HepG2 (cell line): ENCODE data around the gene VPS29. TPM values are rescaled to one million over a fixed set of nuclear protein-coding genes. Genes with fewer than 3 reads are reported as not detected.

Experiments used
- AGO1 ChIP-seq: fragments of 200-400 bp; formaldehyde crosslinking; IDR thresholded peaks from 2 replicates; pipeline ENCODE4 v1.6.1; 2017; ENCODE audit warnings: mild to moderate bottlenecking, low read depth, low read length, moderate library complexity; ENCODE audit not compliant: poor library complexity, severe bottlenecking
- CAMTA2 ChIP-seq: sonication (generic); formaldehyde crosslinking; IDR thresholded peaks from 2 replicates; pipeline ENCODE4 v1.4.0; 2020; ENCODE audit warnings: mild to moderate bottlenecking, missing genetic modification reagents, borderline replicate concordance
- CENPBD1 ChIP-seq: sonication (generic); formaldehyde crosslinking; IDR thresholded peaks from 2 replicates; pipeline ENCODE4 v1.8.0; 2022; ENCODE audit warnings: missing genetic modification reagents, low read depth, mild to moderate bottlenecking, borderline replicate concordance
- EP300 ChIP-seq, 3 experiments: sonication (generic) in 1 of 3; formaldehyde crosslinking in 1 of 3; IDR thresholded peaks; 2 replicates each; pipeline versions ENCODE4 v1.5.1 to v1.6.1; 2011 to 2020; ENCODE audit warnings: low read depth in 2 of 3, low read length in 2 of 3, borderline replicate concordance in 1 of 3, improper control_type of control experiment in 1 of 3, mild to moderate bottlenecking in 1 of 3, missing genetic modification reagents in 1 of 3, moderate library complexity in 1 of 3
- ETV6 ChIP-seq: sonication (generic); formaldehyde crosslinking; conservative IDR thresholded peaks from 2 replicates; pipeline ENCODE4 v1.4.0; 2020; ENCODE audit warnings: missing genetic modification reagents
- FOXO1 ChIP-seq: sonication (generic); formaldehyde crosslinking; IDR thresholded peaks from 2 replicates; pipeline ENCODE4 v1.4.0; 2020; ENCODE audit warnings: missing genetic modification reagents
- HNRNPLL ChIP-seq: fragments of 200-400 bp; formaldehyde crosslinking; IDR thresholded peaks from 2 replicates; pipeline ENCODE4 v1.6.1; 2017; ENCODE audit warnings: mild to moderate bottlenecking, low read depth, low read length; ENCODE audit not compliant: poor library complexity, severe bottlenecking
- ISL2 ChIP-seq: sonication (generic); formaldehyde crosslinking; IDR thresholded peaks from 2 replicates; pipeline ENCODE4 v1.5.0; 2020; ENCODE audit warnings: missing genetic modification reagents
- KDM5B ChIP-seq: sonication (generic); formaldehyde crosslinking; IDR thresholded peaks from 2 replicates; pipeline ENCODE4 v1.4.0; 2020; ENCODE audit warnings: missing genetic modification reagents, mild to moderate bottlenecking, borderline replicate concordance
- MEF2D ChIP-seq: sonication (generic); formaldehyde crosslinking; IDR thresholded peaks from 2 replicates; pipeline ENCODE4 v1.5.1; 2020; ENCODE audit warnings: mild to moderate bottlenecking, missing genetic modification reagents
- MLLT10 ChIP-seq: sonication (generic); formaldehyde crosslinking; IDR thresholded peaks from 2 replicates; pipeline ENCODE4 v1.4.0; 2020; ENCODE audit warnings: missing genetic modification reagents
- NFRKB ChIP-seq: fragments of 450-650 bp; IDR thresholded peaks from 2 replicates; pipeline ENCODE4 v1.6.1; 2017
- NR2F6 ChIP-seq, 2 experiments: IDR thresholded peaks; 2 replicates each; pipeline ENCODE4 v1.6.1; 2016; ENCODE audit warnings: antibody characterized with exemption in 1 of 2, mild to moderate bottlenecking in 1 of 2
- SNAPC5 ChIP-seq: sonication (generic); formaldehyde crosslinking; IDR thresholded peaks from 2 replicates; pipeline ENCODE4 v1.8.1; 2023; ENCODE audit warnings: mild to moderate bottlenecking, missing genetic modification reagents, borderline replicate concordance
- TIGD3 ChIP-seq: sonication (generic); formaldehyde crosslinking; IDR thresholded peaks from 2 replicates; pipeline ENCODE4 v1.5.1; 2020; ENCODE audit warnings: mild to moderate bottlenecking, missing genetic modification reagents, borderline replicate concordance
- ZNF318 ChIP-seq: sonication (generic); formaldehyde crosslinking; IDR thresholded peaks from 2 replicates; pipeline ENCODE4 v1.4.0; 2020; ENCODE audit warnings: mild to moderate bottlenecking, missing genetic modification reagents
- ZNF557 ChIP-seq: sonication (generic); formaldehyde crosslinking; IDR thresholded peaks from 2 replicates; pipeline ENCODE4 v1.4.0; 2020; ENCODE audit warnings: missing genetic modification reagents
- polyA plus RNA-seq, 8 experiments: library from polyadenylated mRNA; depleted of rRNA in 3 of 8; stranded (reverse) in 7 of 8; unstranded in 1 of 8; fragments of >200 nt; fragmentation: Illumina TruSeq in 4 of 8; extraction: Trizol in 4 of 8; gene quantifications; 2 replicates each; pipeline versions ENCODE4 v1.2.1 to v1.2.3, GENCODE V29; 2011 to 2016; ENCODE audit warnings: low read depth in 4 of 8, missing spikeins in 1 of 8, mixed read lengths in 1 of 8; ENCODE audit not compliant: insufficient read depth in 1 of 8
- total RNA-seq, 5 experiments: library from RNA; depleted of rRNA; stranded (reverse); fragments of >200 nt; fragmentation: Illumina TruSeq; extraction: Trizol; gene quantifications; 2 replicates each; pipeline ENCODE4 v1.2.3, GENCODE V29; 2016; ENCODE audit warnings: low read depth in 1 of 5

VPS29 gene
- total and polyA plus RNA-seq, 2 of the 13 experiments (the other 11 are each of a cell fraction or from before 2014, with no cell fraction given) = 107 to 114 TPM

- TF ChIP-seq SNAPC5 = 0 out of 2 replicates have a peak, but pooled peaks have one; percentile 18
- TF ChIP-seq ZNF318 = no peak
- no peak for TF ChIP-seq NFRKB
- peak; percentile 37 for TF ChIP-seq AGO1
- peak; percentile 74; the same call in 1 of the 2 replicates for TF ChIP-seq MEF2D
- TF ChIP-seq HNRNPLL = peak; percentile 66
- peak; percentile 52; the same call in 1 of the 2 replicates for TF ChIP-seq TIGD3 (CRISPR knock-in tag)
- no peak for TF ChIP-seq MLLT10
- TF ChIP-seq CENPBD1 (CRISPR knock-in tag) = no peak
- TF ChIP-seq NR2F6 (IDR thresholded peaks at IDR 0.05) = peak; percentile 8; the same call in 1 of the 2 replicates
- TF ChIP-seq NR2F6 (CRISPR knock-in tag; IDR thresholded peaks at IDR 0.05) = no peak
- TF ChIP-seq KDM5B (CRISPR knock-in tag) = peak; percentile 87; the same call in 1 of the 2 replicates
- 0 out of 2 replicates have a peak, but pooled peaks have one; percentile 28 for TF ChIP-seq CAMTA2 (CRISPR knock-in tag)
- 0 out of 4 replicates have a peak, but pooled peaks have one; percentile 2 to 19 for TF ChIP-seq EP300 (IDR thresholded peaks at IDR 0.05; ENCODE audit: low read depth in 2 of 2, low read length in 2 of 2)
- TF ChIP-seq EP300 (CRISPR knock-in tag; IDR thresholded peaks at IDR 0.05; ENCODE audit: borderline replicate concordance) = no peak
- no peak for TF ChIP-seq ZNF557
- peak; percentile 98 for TF ChIP-seq ETV6
- peak; percentile 57 for TF ChIP-seq FOXO1 (CRISPR knock-in tag)
- 0 out of 2 replicates have a peak, but pooled peaks have one; percentile 42 for TF ChIP-seq ISL2 (CRISPR knock-in tag)
Measured at GRCh38 chr12:110449799-110450497, 52.0 kb downstream of the VPS29 start, which contains the start of gene ARPC3 (continued).
